Measurements from ENCODE around the gene PANK4. TPM values are rescaled to one million over a fixed set of nuclear protein-coding genes. Genes with fewer than 3 reads are reported as not detected.

Gene PANK4
- total and polyA plus RNA-seq, 2 of the 8 experiments (the other 6 are each of a cell fraction or from before 2014, with no cell fraction given): 20.1 to 29.7 TPM

GRCh38 chr1:2519029-2519685, 7.2 kb downstream of the PANK4 start (continued):
- TF ChIP-seq SUZ12 (IDR thresholded peaks at IDR 0.05; ENCODE audit: low read length) (no peak), KDM1A (IDR thresholded peaks at IDR 0.05; ENCODE audit: borderline replicate concordance, low read length) (no peak), MAFK (IDR thresholded peaks at IDR 0.05; ENCODE audit: low read depth, low read length) (no peak), CHD7 (IDR thresholded peaks at IDR 0.05; ENCODE audit: insufficient replicate concordance, low read length) (no peak), PHF8 (conservative IDR thresholded peaks at IDR 0.05; ENCODE audit: low read depth, low read length) (no peak), SRF (IDR thresholded peaks at IDR 0.05; ENCODE audit: low read depth, low read length) (no peak), TCF12 (IDR thresholded peaks at IDR 0.05; ENCODE audit: low read depth, low read length) (no peak), RBBP5 (IDR thresholded peaks at IDR 0.05; ENCODE audit: borderline replicate concordance, low read depth, low read length) (no peak), CREB1 (IDR thresholded peaks at IDR 0.05) (no peak), MAX (IDR thresholded peaks at IDR 0.05) (no peak)

All from H1 (cell line).